GM12872 (cell line): ENCODE data around the gene FAM187B.

Experiments used
- CTCF ChIP-seq: IDR thresholded peaks from 3 replicates; pipeline ENCODE4 v1.5.1; 2011; ENCODE audit warnings: low read depth, mild to moderate bottlenecking, low read length, moderate library complexity; ENCODE audit not compliant: insufficient read depth

FAM187B gene

GRCh38 chr19:35257113-35257461, 28.5 kb upstream of the FAM187B start:
- no peak for TF ChIP-seq CTCF

- no peak for TF ChIP-seq CTCF
These were observed 28.0 kb upstream of the FAM187B start for GRCh38 chr19:35256566-35256965.

GRCh38 chr19:35254341-35255297, 26.1 kb upstream of the FAM187B start:
- no peak for TF ChIP-seq CTCF

GRCh38 chr19:35253316-35254286, 25.1 kb upstream of the FAM187B start:
- TF ChIP-seq CTCF, result no peak

GRCh38 chr19:35251456-35251855, 22.9 kb upstream of the FAM187B start:
- TF ChIP-seq CTCF, result no peak

- no peak for TF ChIP-seq CTCF
These were observed 21.5 kb upstream of the FAM187B start for GRCh38 chr19:35249848-35250711.
